Stromal cell of bone marrow (primary cell): ENCODE measurements around the gene FBH1.
"Not testable (repeated sequence)": the region's sequence is repeated elsewhere in the genome, so short reads cannot be mapped to it uniquely, and the experiment has no call there.

ENCODE experiments used
- DNase-seq: peaks from one replicate; pipeline ENCODE4 v3.0.0-alpha.2; 2012; ENCODE audit warnings: low read depth

Gene FBH1

DNA sequence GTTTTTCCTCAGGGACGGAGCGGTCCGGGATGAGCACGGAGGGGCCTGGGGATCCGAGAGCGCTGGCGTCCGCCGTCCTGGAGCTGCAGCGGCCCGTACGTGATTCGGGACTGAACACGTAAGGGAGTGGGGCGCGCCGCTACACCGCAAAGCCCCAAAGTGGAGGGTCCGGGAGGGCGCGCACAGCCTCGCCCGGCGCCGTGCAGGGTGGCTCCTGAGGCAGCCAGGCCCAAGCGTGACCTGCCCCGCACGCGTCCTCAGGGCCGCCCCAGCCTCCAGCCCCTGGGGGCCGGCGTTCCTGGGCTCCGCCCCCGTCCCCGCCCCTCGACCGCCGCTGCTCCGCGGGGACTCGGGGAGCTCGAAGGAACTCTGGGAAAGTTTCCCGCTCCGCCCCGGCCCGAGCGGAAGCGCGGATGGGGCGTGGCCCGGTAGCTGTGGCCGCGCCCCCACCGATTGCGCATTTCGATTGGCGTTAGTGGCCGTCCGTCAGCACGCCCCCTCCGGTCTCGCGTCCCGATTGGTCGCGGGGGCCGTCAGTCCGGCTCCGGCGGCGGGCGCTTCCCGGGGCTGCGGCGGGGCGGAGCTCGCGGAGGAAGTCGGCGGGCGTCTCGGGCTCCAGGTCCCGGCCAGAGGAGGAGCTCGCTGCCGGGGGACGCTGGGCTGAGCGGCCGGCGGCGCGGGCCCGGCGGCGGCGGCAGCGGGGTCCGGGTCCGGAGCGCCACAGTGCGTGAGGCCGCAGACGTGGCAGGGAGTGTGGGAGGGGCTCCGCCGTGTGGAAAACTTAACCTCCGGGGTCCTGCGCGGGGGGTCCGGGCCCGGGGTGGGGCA is at the start of gene FBH1, which contains the start of gene ANKRD16:
Gene FBH1, plus strand, starts transcription at position 620 of the 828 bp plus-strand sequence. Its CDS starts 103 bp downstream, at position 723.
Gene ANKRD16, minus strand, starts transcription at position 270 of the 828 bp plus-strand sequence. CDS start 539 bp downstream, outside the sequence.
- peak; percentile 98 for DNase-seq

DNA sequence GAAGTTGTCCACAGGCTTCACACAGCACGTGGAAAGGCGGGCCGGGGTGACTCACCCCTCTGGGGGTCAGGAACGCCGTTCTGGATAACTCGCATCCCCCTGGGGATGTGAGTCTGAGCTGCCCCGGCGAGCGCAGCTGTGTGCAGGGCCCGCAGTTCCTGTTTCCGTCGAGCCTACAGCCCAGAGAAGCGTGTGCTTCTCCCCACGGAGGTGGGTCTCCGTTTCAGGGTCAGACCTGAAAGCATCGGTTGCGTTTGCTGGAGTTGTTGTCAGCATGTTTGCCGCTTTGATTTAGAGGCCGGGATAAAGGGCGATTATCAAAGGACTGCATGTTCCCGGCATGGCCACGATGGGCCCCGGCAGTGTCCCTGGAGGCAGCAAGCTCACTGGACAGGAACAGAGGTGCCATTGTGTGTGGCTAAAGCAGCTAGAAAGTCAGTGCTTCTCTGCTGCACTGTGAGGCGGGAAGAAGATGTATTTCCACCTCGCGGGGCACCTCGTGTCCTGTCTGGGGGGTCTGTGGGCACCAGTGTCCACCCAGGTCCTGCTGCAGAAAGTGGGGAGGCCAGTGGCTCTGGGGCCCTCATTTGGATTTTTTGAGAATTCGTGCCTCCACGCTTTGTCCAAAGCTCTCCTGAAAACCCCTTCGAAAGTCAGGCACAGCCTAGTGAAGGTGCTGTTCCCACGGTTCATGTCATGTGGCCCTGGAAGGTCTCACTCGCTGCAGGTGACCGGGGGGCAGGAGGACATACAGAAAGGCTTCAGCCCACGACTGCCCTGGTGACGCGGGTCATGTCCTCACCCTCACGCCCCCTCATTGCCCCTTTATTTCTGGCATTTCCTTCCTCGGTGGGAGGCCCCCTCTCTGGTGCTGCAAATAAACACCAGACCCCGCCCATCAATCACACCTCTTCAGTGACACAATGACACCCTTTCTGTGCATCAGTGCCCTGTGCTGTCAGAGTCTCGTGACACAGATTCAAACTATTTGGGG is 49.4 kb upstream of the FBH1 start:
- peak; percentile 23 for DNase-seq

DNA sequence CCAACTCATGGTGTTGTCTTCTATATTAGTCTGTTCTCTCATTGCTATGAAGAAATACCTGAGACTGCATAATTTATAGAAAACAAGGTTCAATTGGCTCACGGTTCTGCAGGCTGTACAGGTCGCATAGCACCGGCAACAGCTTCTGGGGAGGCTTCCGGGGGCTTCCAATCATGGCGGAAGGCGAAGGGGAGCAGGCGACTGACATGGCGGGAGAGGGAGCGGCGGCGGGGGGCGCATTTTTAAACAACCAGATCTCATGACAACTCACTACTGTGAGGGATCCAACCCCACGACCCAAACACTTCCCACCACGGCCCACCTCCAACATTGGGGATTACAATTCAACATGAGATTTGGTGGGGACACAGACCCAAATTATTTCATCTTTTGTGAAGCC is 48.1 kb upstream of the FBH1 start:
- no peak for DNase-seq

DNA sequence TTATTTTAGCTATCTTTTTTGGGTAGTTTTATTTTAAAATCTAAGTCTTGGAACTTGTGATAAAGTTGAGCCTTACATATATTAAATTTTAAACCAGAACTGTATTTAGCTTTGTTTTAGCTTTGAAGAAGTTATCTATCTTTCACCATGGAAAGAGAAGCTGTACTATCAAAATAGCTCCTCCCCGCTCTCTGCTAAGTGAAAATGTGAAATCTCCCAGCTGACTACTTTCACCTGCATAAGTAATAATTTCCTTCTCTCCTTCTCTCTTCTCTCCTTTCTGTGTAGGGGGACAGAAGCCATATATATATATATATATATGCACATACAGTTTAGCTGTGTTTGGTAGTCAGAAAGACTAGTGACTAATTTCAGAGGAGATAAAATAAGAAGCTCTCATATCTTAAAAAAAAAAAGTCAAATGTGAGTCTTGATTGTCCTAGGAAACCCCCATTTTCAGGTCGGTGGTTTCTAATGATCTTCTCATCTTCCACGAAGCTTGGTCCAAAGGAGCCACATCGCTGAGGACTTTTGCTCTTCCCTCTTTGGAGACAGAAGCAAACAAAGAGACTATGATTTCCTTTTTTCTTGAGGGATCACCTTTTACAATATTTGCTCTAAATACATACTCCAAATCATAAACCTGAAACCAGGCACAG is 46.2 kb upstream of the FBH1 start:
- DNase-seq: no peak

DNA sequence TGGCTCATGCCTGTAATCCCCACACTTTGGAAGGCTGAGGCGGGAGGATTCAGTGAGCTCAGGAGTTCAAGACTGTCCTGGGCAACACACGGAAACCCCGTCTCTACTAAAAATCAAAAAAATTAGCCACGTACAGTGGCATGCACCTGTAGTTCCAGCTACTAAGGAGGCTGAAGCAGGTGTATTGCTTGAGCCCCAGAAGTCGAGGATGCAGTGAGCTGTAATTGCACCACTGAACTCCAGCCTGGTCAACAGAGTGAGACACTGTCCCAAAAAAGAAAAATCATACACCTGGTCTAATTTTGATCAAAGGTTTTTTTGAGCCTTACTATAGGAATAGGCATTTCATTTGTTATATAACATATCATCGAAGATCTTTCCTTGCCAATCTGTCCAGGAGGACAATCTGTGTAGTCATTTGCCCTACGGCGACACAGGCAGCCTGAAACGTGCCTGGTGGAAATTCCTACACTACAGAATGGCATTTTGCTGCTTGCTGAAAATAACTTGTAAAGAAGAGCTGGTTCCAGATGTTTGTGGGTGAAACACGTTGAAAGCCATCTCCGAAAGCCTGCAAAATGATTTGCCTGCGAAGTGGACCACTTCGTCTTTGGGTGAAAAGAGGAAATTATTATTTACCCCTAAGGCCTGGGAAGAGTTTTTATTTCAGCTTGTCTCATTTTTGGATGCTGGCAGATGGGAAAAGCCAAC is 45.5 kb upstream of the FBH1 start:
- DNase-seq: no peak

DNA sequence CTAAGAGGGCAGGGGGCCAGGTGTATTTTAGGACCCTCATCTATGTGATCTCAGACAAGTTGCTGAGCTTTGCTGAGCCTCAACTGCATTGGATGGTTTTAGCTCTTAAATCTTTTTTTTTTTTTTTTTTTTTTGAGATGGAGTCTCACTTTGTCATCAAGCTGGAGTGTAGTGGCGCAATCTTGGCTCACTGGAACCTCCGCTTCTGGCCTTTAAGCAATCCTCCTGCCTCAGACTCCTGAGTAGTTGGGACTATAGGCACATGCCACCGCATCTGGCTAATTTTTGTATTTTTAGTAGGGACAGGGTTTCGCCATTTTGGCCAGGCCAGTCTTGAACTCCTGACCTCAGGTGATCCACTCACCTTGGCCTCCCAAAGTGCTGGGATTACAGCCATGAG is 43.4 kb upstream of the FBH1 start:
- not testable (repeated sequence) for DNase-seq

DNA sequence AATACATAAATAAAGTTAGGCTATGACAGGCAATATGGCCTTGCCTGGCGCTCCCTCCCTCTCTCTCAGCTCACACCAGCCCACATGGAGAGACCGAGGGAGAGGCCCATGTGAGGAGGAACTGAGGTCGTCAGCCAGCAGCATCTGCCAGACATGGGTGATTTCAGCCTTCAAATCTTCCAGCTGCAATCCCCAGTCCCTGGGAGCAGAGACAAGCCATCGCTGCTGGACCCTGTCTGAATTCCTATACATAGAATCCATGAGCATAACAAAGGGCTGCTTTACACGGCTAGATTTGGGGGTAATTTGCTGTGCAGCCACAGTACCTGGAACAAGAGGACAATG is 35.9 kb upstream of the FBH1 start:
- DNase-seq: no peak

DNA sequence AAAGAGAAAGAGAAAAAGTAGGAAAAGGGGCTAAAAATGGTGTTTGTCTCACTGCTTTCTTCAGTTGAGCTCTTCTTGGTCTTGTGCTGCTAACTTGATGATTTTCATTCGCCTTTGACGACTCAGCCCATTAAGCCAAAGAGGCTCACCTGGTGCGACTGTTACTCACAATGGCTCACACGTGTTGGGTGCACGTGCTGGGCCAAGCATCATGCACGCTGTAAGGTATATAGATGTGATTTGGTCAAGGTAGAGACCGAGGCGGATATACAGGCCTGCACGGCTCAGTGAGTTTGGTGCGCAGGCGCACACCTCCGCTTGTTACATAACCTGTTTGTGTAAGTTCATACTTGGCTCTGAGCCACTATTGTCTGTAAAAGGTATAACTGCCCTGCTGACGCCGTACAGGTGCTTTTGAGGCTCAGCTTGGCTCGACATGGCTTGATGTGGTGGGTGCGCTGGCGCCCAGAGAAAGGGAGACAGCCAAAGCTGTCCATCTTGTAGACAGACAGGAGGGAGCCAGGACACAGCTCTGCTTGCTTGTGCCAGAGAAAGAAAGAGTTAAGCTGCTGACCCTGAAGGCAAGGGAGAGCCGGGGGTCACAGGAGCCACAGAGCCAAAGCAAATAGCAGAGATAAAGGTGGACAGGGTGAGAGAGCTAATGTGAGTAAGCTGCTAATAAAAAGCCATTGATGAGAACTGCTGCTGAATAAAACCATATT is 33.9 kb upstream of the FBH1 start:
- DNase-seq: no peak

DNA sequence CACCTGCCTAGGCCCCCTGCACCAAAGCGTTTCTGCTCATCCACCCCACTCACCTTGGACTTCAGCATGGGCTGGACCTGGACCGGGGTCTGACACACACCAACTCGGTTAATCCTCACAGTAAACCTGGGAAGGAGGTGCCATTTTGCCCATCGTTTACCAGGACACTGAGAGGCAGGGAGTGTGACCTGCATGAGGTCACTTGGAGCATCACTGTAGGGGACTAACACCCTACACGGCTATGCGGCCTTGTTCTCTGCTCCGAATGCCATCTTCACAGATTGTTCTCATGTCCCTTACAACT is 33.4 kb upstream of the FBH1 start:
- DNase-seq: no peak

DNA sequence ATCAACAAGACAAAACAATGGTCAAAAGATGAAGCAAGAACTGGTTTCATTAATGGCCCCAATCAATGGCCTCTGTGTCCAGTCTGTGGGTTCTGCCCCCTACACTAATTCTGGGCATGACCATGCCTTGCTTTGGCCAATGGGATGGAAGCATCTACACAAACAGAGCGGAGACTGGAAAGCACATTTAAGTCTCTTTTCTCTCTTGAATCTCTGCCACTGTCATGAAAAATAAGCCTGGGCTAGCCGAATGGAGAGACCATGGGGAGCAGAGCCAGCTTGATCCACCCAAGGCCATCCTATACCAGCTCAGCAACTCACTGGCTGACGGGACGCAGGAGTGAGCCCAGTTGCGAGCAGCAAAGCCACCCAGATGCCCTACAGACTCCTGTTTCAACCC is 31.2 kb upstream of the FBH1 start:
- DNase-seq: no peak

DNA sequence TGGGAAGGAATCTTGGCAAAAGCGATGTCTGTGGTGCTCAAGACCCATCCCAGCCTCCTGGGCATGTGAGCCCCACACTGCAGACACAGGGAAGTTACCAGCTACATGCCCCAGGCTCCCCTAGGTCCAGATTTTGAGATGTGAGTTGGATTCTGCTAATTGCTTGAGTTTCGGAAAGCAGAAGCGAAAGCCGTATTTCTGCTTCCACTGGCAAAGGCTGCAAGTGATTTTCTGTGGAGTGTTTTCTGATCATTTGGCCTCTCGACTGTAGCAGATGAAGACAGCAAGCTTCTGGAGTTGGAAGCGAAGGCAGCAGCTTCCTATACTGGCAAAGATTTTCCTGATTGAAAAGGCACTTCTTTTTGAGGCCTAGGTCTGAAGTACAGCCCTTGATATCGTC is 30.0 kb upstream of the FBH1 start:
- no peak for DNase-seq

DNA sequence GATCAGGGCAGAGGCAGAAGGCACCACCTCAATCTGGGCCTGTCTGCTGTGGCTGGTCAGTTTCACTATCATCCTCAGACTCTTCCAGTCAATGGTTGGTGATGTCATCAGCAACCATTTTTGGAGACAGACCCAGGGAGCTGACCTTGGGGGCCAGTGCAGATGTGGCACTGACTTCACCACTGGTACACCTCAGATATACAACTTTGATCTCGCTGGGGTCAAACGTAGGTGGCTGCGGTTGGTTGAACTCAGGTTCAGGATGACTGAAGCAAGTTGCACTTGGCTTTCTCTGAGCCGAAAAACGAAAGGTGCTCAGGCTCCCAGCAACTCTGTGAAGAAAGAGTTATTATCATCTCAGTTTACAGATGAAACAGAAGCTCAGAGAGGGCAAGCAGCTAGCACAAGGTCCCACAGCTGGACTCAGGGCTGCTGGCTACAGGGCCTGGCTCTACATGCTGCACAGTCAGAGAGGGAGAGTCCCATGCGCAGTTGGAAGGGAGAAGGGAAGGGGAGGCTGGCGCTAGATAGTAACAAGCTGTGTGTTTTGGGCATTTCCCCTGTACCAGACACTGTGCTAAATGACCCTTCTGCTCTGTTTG is 27.6 kb upstream of the FBH1 start:
- no peak for DNase-seq

DNA sequence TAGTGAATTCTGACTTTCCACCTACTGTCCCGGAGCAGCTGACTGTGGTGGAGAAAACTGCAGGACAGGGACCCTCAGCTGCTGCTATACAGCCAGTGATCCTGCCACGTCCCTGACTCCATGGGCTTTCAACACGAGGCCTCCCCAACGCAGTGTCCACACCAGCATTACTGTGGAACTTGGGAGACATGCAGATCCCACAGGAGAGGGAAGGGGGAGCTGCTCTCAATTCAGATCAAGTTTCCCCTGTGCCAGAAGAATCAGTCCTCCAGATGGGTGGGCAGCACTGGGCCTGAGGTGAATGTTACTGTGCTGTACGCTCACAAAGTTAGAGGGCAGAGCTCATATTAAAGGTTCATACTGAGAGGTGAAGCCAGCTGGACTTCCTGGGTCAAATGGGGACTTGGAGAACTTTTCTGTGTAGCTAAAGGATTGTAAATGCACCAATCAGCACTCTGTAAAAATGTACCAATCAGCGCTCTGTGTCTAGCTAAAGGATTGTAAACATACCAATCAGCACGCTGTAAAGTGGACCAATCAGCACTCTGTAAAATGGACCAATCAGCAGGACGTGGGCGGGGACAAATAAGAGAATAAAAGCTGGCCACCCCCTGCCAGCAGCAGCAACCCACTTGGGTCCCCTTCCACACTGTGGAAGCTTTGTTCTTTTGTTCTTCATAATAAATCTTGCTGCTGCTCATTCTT is 26.9 kb upstream of the FBH1 start:
- not testable (repeated sequence) for DNase-seq

DNA sequence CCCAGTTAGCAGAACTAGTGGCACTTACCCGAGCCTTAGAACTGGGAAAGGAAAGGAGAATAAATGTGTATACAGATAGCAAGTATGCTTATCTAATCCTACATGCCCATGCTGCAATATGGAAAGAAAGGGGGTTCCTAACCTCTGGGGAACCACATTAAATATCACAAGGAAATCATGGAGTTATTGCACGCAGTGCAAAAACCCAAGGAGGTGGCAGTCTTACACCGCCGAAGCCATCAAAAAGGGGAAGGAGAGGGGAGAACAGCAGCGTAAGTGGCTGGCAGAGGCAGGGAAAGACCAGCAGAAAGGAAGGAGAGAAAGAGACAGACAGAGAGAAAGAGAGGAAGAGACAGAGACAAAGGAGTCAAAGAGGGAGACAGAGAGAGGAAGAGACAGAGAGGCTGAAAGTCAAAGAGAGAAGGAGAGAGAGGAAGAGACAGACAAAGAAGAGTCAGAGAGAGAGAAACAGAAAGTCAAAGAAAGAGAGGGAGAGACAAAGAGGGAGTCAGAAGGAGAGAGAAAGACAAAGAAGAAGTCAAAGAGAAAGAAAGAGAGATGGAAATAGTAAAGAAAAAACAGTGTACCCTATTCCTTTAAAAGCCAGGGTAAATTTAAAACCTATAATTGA is 23.5 kb upstream of the FBH1 start:
- DNase-seq: not testable (repeated sequence)

DNA sequence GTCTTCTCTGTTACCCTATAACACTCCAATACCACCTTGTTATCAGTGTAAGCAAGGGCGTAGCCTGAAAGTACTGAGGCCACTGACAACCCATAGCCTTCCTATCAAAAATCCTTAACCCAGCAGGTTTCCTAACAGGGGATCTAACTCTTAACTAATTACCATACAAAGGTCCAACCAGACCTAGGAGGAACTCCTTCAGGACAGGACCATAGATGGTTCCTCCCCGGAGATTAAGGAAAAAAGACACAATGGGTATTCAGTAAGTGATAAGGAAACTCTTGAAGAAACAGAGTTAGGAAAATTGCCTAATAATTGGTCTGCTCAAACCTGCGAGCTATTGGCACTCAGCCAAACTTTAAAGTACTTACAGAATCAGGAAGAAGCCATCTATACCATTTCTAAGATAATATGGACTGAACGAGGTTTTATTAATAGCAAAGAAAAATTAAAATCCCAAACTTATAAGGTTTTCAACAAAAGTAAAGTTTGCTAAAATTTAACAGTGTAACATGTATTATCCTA is 22.9 kb upstream of the FBH1 start:
- DNase-seq: not testable (repeated sequence)

DNA sequence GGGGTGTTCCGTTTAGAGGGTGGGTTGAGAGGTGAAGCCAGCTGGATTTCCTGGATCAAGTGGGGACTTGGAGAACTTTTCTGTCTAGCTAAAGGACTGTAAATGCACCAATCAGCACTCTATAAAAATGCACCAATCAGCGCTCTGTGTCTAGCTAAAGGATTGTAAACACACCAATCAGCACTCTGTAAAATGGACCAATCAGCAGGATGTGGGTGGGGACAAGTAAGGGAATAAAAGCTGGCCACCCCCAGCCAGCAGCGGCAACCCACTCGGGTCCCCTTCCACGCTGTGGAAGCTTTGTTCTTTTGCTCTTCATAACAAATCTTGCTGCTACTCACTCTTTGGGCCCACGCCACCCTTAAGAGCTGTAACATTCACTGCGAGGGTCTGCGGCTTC is 21.7 kb upstream of the FBH1 start:
- not testable (repeated sequence) for DNase-seq

DNA sequence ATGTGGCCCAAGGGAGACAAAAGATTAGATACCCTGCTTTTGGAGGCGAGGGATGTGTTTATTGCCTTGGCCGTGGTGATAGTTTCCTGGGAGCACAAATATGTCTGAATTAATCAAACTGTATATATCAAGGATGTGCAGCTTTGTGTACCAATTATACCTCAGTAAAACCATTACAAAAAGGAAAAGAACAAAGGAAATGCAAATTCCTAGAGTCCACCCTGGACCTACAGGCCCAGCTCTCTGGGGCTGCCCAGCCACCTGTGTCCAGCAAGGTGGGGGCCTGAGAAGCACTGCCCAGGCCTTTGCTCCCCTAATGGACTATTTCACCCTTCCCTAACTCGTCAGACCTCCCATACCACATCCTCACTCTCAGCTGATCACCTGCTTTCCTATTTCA is 20.9 kb upstream of the FBH1 start:
- no peak for DNase-seq

DNA sequence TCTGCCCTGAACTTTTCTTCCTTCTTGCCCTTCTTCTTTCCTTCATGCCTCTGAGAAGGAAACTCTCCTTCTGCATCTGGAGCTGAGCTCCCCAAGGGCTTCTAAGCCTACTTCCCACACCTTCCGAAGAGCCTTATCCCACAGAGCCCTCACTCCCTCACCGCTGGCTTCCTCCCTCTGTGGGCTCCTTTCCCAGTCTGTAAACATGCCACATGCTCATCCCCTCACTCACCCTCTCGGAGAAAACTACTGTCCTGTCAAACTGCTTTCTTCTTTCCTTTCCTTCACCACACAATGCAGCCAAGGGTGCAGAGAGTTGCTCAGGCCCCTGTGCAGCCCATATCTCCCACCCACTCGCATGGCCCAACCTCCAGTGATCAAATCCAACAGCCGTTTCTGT is 18.4 kb upstream of the FBH1 start:
- no peak for DNase-seq

DNA sequence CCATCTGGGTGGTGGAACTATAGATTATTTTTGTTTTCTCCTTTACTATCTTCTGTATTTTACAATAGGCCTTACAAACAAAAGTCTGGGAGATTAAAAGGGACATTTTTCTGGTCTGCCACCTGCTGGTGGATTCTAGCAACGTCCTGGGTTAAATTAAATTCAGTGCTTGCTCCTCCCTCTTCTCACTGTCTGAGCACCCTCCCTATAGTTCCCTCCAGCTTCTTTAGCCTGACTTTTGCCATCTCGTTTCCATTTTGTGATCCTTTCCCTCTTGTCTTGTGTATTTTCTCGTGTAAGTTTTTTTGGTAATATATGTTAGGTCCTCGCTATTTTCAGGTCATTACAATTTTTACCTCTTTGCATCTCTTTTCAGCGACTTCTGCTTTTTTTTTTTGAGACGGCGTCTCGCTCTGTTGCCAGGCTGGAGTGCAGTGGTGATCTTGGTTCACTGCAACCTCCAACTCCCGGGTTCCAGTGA is 16.5 kb upstream of the FBH1 start:
- peak; percentile 61 for DNase-seq
